Fibroblast of villous mesenchyme (primary cell): ENCODE data around the gene ITGA2. TPM values are rescaled to one million over a fixed set of nuclear protein-coding genes. Genes with fewer than 3 reads are reported as not detected.

ENCODE experiments used
- DNase-seq: peaks from one replicate; pipeline ENCODE4 v3.0.0-alpha.2; 2010; ENCODE audit warnings: low read depth
- H3K4me3 ChIP-seq: 2 replicates; pipeline ENCODE4 v1.5.1; 2011; ENCODE audit warnings: low read depth, mild to moderate bottlenecking, low read length
- total RNA-seq: library from RNA; depleted of rRNA; stranded (reverse); fragments of >200 nt; gene quantifications from 2 replicates; pipeline ENCODE4 v1.2.3, GENCODE V29; 2012
- TF ChIP-seq, protein P1 (sequence below): IDR thresholded peaks from 2 replicates; pipeline ENCODE4 v1.5.1; 2012; ENCODE audit warnings: low read depth, mild to moderate bottlenecking, low read length; ENCODE audit not compliant: insufficient read depth

Gene ITGA2
- total RNA-seq, 1 donor, result 35.0 TPM

- TF ChIP-seq, protein P1, sequence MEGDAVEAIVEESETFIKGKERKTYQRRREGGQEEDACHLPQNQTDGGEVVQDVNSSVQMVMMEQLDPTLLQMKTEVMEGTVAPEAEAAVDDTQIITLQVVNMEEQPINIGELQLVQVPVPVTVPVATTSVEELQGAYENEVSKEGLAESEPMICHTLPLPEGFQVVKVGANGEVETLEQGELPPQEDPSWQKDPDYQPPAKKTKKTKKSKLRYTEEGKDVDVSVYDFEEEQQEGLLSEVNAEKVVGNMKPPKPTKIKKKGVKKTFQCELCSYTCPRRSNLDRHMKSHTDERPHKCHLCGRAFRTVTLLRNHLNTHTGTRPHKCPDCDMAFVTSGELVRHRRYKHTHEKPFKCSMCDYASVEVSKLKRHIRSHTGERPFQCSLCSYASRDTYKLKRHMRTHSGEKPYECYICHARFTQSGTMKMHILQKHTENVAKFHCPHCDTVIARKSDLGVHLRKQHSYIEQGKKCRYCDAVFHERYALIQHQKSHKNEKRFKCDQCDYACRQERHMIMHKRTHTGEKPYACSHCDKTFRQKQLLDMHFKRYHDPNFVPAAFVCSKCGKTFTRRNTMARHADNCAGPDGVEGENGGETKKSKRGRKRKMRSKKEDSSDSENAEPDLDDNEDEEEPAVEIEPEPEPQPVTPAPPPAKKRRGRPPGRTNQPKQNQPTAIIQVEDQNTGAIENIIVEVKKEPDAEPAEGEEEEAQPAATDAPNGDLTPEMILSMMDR, result no peak
- no peak for DNase-seq
- H3K4me3 ChIP-seq, result no peak overlapping the region
Measured at GRCh38 chr5:53034832-53035231, 45.7 kb downstream of the ITGA2 start.

DNA sequence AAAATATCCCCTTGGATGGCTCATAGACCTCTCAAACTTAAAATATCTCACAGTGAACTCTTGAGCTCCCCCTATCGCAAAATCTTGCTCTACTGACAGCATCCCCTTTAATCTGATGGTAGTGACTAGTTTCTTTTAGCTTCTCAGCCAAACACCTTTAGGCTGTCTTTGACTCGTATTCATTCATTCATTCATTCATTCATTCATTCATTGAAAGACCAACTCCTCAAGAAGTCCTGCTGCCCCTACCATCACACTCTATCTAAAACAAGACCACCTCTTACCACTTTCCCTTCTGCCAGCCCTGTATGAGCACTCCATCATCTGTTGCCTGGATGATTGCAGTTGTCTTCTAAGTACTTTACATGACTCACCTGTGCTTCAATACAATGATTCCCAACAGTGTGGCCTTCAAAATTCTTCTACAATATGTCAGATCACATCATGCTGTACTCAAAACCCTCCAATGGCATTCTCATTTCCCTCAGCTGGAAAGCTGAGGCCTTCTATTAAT, 46.8 kb downstream of the ITGA2 start:
- H3K4me3 ChIP-seq, result no peak overlapping the region
- TF ChIP-seq, protein P1, result peak; percentile 48
- DNase-seq, result no peak

DNA sequence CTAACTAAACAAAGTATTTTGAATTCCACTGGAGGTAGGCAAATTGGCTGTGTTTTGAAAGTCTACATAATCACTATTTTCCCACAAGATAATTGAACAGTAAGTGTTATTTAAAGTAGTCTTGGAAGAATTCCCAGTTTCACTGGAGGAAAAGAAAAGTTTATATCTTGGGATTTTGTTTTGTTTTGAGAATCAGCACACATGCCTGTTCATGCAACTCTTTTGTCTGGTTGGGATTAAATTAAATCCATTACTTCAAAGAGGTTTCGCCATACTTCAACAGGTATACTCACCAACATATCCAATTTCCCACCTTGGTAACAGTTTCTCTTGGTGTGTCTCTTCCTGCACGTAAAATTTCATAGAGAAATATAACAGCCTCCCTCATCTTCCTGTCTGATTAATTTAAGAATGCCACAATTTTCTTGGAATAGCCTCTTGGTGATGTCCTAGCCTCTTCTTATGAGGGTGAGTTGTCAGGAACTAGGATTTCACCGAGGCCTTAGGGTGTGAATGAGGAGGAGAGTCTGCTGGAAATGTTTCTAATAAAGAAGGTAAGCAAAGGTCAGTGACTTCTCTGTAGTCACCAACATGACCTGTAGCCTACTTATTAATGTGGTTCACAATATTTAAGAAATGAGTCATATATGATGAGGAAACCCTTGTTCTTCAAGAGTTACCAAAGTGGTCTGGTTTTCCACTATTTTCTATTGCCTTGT, 48.1 kb downstream of the ITGA2 start:
- H3K4me3 ChIP-seq, result no peak overlapping the region
- TF ChIP-seq, protein P1, result no peak

DNA sequence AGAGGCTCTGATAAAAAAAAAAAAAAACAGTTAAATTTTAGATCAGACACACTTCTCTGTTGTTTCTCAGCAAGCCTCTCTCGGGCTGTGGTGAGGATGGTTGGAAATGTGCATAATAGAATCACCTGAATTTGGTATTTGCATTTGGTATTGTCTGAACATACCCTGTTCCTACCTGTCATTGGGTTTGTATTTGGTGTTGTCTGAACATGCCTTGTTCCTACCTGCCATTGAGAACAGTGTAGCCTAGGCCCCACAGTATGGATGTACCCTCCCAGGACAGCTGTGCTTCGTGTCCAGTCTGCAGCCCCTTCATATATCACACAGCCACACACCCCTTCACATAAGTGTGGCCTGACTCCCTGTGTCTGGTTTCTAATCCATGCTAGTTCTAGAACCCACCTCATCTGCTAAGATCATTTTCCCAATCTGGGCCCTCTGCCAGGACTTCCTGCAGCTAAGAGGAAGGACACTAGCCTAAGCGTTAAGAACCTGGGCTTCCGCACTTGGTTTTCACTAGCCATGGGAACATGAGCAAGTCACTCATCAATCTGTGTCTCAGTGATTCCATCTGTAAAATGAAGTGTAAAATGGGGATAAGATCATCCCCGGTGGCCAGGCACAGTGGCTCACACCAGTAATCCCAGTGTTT, 49.2 kb downstream of the ITGA2 start:
- TF ChIP-seq, protein P1, result no peak
- no peak overlapping the region for H3K4me3 ChIP-seq
- DNase-seq, result no peak

More for the DNA sequence above, 48.1 kb downstream of the ITGA2 start:
- DNase-seq, result peak; percentile 88

GRCh38 chr5:53039855-53040254, 50.7 kb downstream of the ITGA2 start:
- DNase-seq, result no peak
- TF ChIP-seq, protein P1, result no peak
- no peak overlapping the region for H3K4me3 ChIP-seq

DNA sequence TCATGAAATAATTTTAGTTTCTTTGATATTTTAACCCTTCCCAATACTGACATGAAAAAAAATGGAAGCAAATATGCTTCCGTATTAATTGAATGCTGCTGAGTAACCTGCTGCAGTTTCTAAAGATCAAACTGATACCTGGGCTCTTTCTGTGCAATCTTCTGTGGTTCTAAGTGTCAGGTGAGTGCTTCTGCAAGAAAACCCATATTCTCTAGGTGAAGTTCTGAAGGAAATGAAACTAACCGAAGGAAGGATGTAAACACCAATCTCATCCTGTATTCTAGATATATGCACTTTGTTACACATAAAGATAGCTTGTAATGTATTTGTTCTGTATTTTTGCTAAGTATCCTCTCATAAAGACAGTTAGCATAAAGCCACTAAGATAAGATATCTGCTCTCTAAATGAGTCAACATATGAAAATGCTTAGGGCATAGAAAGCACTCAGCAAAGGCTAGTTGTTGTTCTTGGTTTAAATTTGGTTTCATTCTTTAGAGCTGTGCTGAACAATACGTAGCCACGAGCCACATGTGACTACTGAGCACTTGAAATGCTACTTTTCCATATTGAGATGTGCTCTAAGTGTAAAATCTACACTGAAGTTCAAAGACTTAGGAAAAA, 52.0 kb downstream of the ITGA2 start:
- H3K4me3 ChIP-seq, result peak overlapping the region; percentile 42
- TF ChIP-seq, protein P1, result no peak

More for the DNA sequence above, 52.0 kb downstream of the ITGA2 start:
- peak; percentile 68 for DNase-seq
